Measurements from ENCODE around the gene JHY. TPM values are rescaled to one million over a fixed set of nuclear protein-coding genes. Genes with fewer than 3 reads are reported as not detected.

JHY gene
- total and polyA plus RNA-seq, 2 of the 4 experiments (the other 2 are of a cell fraction): 0.51 to 0.54 TPM

DNA sequence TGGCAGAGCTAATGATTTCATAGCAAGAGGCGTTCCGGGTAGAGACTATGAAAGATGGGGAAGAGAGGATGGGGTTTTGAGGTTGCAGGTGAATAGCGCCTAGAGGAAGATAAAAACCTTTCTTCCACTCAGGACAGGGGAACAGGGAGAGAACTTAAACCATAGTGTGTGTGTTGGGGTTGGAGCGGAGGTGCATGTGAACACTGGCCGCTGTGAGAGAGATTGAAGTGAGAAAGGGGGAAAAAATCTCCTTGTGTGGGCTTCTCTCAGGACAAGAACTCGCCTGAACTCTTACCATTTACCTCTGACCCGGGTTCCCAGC lies 95.7 kb downstream of the JHY start:
- H3K9me1 ChIP-seq (ENCODE audit: insufficient read depth, low read length): no peaks in the 10 kb centered on the region
- no peaks in the 10 kb centered on the region for H4K20me1 ChIP-seq (ENCODE audit: insufficient read depth, low read length)
- no peak overlapping the region for H3K4me3 ChIP-seq (ENCODE audit: insufficient read depth, low read depth, low read length)
- no peaks in the 10 kb centered on the region for H3K79me1 ChIP-seq (ENCODE audit: low read depth in 1 of 2, low read length in 2 of 2)
- ATAC-seq (ENCODE audit: low read depth): no peak
- H2AK9ac ChIP-seq (replicated peaks; ENCODE audit: low read depth, low read length, poor library complexity): no peak overlapping the region
- no peak overlapping the region for H2BK20ac ChIP-seq (ENCODE audit: low read depth, low read length)
- H3K14ac ChIP-seq (replicated peaks; ENCODE audit: low read depth, low read length): no peak overlapping the region
- CTCF ChIA-PET: no interaction called here
- no peak overlapping the region for H3K23ac ChIP-seq (ENCODE audit: low read depth, low read length)
- no peak overlapping the region for H3K4me2 ChIP-seq (ENCODE audit: low read depth, low read length)
- peaks cover 6% of the 10 kb centered on the region for H3K9me3 ChIP-seq (ENCODE audit: control insufficient read depth, insufficient read depth, low read length)
- DNase-seq: no peak
- no peak overlapping the region for H4K8ac ChIP-seq (ENCODE audit: low read depth in 2 of 2, low read length in 2 of 2)
- no peak overlapping the region for H2BK15ac ChIP-seq (ENCODE audit: low read depth, low read length)
- H2AFZ ChIP-seq (replicated peaks; ENCODE audit: low read length, poor library complexity): no peak overlapping the region
- no peak overlapping the region for H3K9ac ChIP-seq (ENCODE audit: low read depth, low read length)
- H4K91ac ChIP-seq (ENCODE audit: insufficient read depth, low read depth, low read length): no peak overlapping the region
- H3K27me3 ChIP-seq (ENCODE audit: control insufficient read depth, insufficient read depth, low read length): peaks cover 79% of the 10 kb centered on the region
- no peak overlapping the region for H2AK5ac ChIP-seq (ENCODE audit: low read depth, low read length)
- no peak overlapping the region for H2BK5ac ChIP-seq (ENCODE audit: low read depth, low read length, poor library complexity, severe bottlenecking)
- H3K36me3 ChIP-seq (ENCODE audit: control insufficient read depth, insufficient read depth, low read length): no peaks in the 10 kb centered on the region
- H3K4ac ChIP-seq (ENCODE audit: low read depth, low read length): no peak overlapping the region
- TF ChIP-seq MAFK (IDR thresholded peaks at IDR 0.05; ENCODE audit: low read depth, low read length) (no peak), MXI1 (IDR thresholded peaks at IDR 0.05; ENCODE audit: borderline replicate concordance, low read depth, low read length) (no peak), BHLHE40 (IDR thresholded peaks at IDR 0.05; ENCODE audit: low read depth, low read length) (no peak)
- TF ChIP-seq, protein P1, sequence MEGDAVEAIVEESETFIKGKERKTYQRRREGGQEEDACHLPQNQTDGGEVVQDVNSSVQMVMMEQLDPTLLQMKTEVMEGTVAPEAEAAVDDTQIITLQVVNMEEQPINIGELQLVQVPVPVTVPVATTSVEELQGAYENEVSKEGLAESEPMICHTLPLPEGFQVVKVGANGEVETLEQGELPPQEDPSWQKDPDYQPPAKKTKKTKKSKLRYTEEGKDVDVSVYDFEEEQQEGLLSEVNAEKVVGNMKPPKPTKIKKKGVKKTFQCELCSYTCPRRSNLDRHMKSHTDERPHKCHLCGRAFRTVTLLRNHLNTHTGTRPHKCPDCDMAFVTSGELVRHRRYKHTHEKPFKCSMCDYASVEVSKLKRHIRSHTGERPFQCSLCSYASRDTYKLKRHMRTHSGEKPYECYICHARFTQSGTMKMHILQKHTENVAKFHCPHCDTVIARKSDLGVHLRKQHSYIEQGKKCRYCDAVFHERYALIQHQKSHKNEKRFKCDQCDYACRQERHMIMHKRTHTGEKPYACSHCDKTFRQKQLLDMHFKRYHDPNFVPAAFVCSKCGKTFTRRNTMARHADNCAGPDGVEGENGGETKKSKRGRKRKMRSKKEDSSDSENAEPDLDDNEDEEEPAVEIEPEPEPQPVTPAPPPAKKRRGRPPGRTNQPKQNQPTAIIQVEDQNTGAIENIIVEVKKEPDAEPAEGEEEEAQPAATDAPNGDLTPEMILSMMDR (conservative IDR thresholded peaks at IDR 0.05; ENCODE audit: low read depth, low read length): no peak
- H3K4me1 ChIP-seq (ENCODE audit: control insufficient read depth, insufficient read depth, low read length): no peaks in the 10 kb centered on the region
- no peak overlapping the region for H3K27ac ChIP-seq (ENCODE audit: insufficient read depth, low read length)
- in situ Hi-C loops (cut with MboI; ENCODE audit: low sequenced_read_pairs): no loop called here
- WGBS, 2 experiments (ENCODE audit: extremely low coverage in 2 of 2, insufficient read length in 1 of 2): no CpG with 5 or more reads among the region's 7 CpGs
- H3K56ac ChIP-seq (ENCODE audit: extremely low read depth, insufficient read depth, low read length): no peak overlapping the region
- intact Hi-C loops (cut with micrococcal nuclease): no loop called here
- dilution Hi-C loops (cut with HindIII; ENCODE audit: low sequenced_read_pairs, unreplicated experiment): no loop called here
- H3K18ac ChIP-seq (ENCODE audit: low read depth, low read length): no peak overlapping the region
- no peak overlapping the region for H2BK120ac ChIP-seq (ENCODE audit: low read depth, low read length)
- H4K5ac ChIP-seq (ENCODE audit: low read depth, low read length): no peak overlapping the region
- POLR2A ChIA-PET (ENCODE audit: unreplicated experiment): no interaction called here
- BruUV-seq (replicated peaks): no TSS peak
